Suprapubic skin (tissue), 4 donors: ENCODE results near the gene EPS15. TPM values are rescaled to one million over a fixed set of nuclear protein-coding genes. Genes with fewer than 3 reads are reported as not detected.

Source experiments
- DNase-seq, 2 donors: peaks; one replicate each; pipeline ENCODE4 v3.0.0-alpha.2; 2019; ENCODE audit warnings: low spot score in 2 of 2
- H3K27ac ChIP-seq: fragments of 200-600 bp; sonication (generic); one replicate; pipeline ENCODE4 v1.5.1; 2019
- H3K27me3 ChIP-seq: fragments of 200-600 bp; sonication (generic); one replicate; pipeline ENCODE4 v1.5.1; 2019
- H3K36me3 ChIP-seq: fragments of 200-600 bp; sonication (generic); one replicate; pipeline ENCODE4 v1.5.1; 2019
- H3K4me1 ChIP-seq: fragments of 200-600 bp; sonication (generic); one replicate; pipeline ENCODE4 v1.5.1; 2019
- H3K4me3 ChIP-seq: fragments of 200-600 bp; sonication (generic); one replicate; pipeline ENCODE4 v1.5.1; 2019; ENCODE audit warnings: mild to moderate bottlenecking
- H3K9me3 ChIP-seq: fragments of 200-600 bp; sonication (generic); one replicate; pipeline ENCODE4 v1.5.1; 2019
- EP300 ChIP-seq: sonication (generic); formaldehyde crosslinking; IDR thresholded peaks from one replicate; pipeline ENCODE4 v1.6.1; 2017; ENCODE audit warnings: antibody characterized with exemption
- POLR2A ChIP-seq, 2 donors: fragments of 450-650 bp; IDR thresholded peaks; one replicate each; pipeline ENCODE4 v1.6.1; 2017; ENCODE audit warnings: antibody characterized with exemption in 2 of 2, mild to moderate bottlenecking in 2 of 2, moderate library complexity in 2 of 2
- POLR2AphosphoS5 ChIP-seq, 3 donors: sonication (generic); formaldehyde crosslinking; IDR thresholded peaks; one replicate each; pipeline ENCODE4 v1.6.1; 2017; ENCODE audit warnings: antibody characterized with exemption in 3 of 3
- WGBS: methylation state at CpG from one replicate; pipeline ENCODE4 v1.1.5; 2018; 5-methylcytosine and 5-hydroxymethylcytosine counted together
- total RNA-seq, 4 donors: library from RNA; depleted of rRNA; stranded (reverse); fragments of >200 nt; gene quantifications; one replicate each; pipeline ENCODE4 v1.1.0, GENCODE V29; 2016
- TF ChIP-seq, protein P1 (sequence below), 2 donors: fragments of 200-600 bp in 1 of 2; fragments of 450-650 bp in 1 of 2; sonication (generic) in 1 of 2; IDR thresholded peaks; one replicate each; pipeline ENCODE4 v1.5.1; 2016 to 2019; ENCODE audit warnings: antibody characterized with exemption in 2 of 2, mild to moderate bottlenecking in 1 of 2, moderate library complexity in 1 of 2

EPS15 gene
- total RNA-seq, 4 donors from 2014 or later = 57.1 to 127 (median 81.5) TPM

DNA sequence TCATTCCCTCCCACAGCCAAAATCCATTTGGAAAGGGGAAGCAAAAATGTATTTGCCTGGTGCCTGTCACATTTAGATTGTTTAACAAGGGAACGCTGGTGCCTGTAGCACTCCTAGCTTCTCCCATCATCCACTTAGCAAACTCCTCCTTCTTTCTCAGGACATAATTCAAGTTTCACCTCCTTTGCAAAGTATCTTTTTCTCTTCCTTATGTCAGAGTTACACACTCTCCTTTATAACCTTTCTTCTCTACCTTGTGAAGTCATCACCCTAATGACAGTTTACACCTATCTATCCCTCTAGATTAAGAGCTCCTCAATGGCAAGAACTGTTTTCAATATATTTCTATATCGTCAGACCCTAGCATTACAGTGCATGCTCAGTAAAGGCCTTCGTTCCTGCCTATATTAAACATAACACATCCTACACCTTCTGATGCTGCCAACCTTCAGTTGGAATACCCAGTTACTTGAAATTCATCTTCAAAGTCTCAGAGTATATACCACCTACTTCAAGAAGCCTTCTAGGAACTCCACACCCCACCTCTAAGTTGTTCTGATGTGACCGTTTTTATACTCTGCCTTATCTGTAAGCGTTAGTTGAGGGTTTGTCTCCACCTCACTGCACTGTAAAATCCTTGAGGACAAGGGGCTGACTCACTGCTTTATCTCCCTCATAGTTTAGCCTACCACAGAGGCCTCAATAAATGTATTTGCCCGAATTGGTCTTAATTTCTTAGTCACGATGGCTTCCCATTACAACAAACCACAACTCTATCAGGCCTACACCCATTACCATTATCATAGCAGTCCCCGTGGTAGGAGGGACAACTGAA, 1.0 kb upstream of the EPS15 start:
- DNase-seq = no peak
- no peaks in the 10 kb centered on the region for H3K9me3 ChIP-seq
- WGBS = 85% methylated on average over 8 of the region's 8 CpGs

DNA sequence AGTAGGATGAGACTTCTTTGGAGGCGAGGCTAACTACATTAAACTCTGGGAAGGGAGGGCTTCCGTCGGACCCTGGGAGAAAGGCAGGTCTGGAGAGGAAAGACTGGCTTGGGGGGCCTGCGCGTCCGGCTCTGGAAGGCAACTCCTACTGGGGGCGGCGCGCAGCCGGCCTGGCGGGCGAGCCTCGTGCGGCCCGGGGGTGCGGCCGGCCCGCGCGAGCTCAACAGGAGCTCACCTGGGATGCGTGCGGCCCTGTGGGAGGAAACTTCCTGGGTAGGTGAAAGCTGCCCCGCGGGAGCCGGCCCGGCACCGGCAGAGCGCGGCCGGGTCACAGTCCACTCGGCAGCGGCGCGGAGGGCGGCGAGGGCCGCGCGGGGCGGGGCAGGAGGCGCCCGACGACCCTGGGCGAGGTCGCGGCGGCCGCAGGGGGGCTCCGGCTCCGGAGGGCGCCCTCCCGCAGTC, 449 bp downstream of the EPS15 start:
- peak overlapping the region; percentile 95 for H3K4me3 ChIP-seq
- H3K36me3 ChIP-seq = no peaks in the 10 kb centered on the region
- no peak for TF ChIP-seq EP300
- no peak for TF ChIP-seq POLR2AphosphoS5 (IDR thresholded peaks at IDR 0.05)
- TF ChIP-seq, protein P1, sequence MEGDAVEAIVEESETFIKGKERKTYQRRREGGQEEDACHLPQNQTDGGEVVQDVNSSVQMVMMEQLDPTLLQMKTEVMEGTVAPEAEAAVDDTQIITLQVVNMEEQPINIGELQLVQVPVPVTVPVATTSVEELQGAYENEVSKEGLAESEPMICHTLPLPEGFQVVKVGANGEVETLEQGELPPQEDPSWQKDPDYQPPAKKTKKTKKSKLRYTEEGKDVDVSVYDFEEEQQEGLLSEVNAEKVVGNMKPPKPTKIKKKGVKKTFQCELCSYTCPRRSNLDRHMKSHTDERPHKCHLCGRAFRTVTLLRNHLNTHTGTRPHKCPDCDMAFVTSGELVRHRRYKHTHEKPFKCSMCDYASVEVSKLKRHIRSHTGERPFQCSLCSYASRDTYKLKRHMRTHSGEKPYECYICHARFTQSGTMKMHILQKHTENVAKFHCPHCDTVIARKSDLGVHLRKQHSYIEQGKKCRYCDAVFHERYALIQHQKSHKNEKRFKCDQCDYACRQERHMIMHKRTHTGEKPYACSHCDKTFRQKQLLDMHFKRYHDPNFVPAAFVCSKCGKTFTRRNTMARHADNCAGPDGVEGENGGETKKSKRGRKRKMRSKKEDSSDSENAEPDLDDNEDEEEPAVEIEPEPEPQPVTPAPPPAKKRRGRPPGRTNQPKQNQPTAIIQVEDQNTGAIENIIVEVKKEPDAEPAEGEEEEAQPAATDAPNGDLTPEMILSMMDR (IDR thresholded peaks at IDR 0.05) = no peak
- TF ChIP-seq POLR2A (IDR thresholded peaks at IDR 0.05) = no peak
- H3K27ac ChIP-seq = peak overlapping the region; percentile 97
- DNase-seq = peak; percentile 71 to 85
- H3K27me3 ChIP-seq = no peaks in the 10 kb centered on the region
- no peaks in the 10 kb centered on the region for H3K9me3 ChIP-seq
- peaks cover 53% of the 10 kb centered on the region for H3K4me1 ChIP-seq
- WGBS = under 1% methylated on average over 16 of the region's 52 CpGs

More for the DNA sequence above, 1.0 kb upstream of the EPS15 start:
- Histone ChIP-seq H3K27ac (no peak overlapping the region), H3K4me1 (peaks cover 39% of the 10 kb centered on the region), H3K36me3 (no peaks in the 10 kb centered on the region), H3K27me3 (no peaks in the 10 kb centered on the region), H3K4me3 (no peak overlapping the region)
- TF ChIP-seq POLR2A (IDR thresholded peaks at IDR 0.05) (no peak), EP300 (no peak), POLR2AphosphoS5 (IDR thresholded peaks at IDR 0.05) (no peak)
- TF ChIP-seq, protein P1 (IDR thresholded peaks at IDR 0.05) = no peak

DNA sequence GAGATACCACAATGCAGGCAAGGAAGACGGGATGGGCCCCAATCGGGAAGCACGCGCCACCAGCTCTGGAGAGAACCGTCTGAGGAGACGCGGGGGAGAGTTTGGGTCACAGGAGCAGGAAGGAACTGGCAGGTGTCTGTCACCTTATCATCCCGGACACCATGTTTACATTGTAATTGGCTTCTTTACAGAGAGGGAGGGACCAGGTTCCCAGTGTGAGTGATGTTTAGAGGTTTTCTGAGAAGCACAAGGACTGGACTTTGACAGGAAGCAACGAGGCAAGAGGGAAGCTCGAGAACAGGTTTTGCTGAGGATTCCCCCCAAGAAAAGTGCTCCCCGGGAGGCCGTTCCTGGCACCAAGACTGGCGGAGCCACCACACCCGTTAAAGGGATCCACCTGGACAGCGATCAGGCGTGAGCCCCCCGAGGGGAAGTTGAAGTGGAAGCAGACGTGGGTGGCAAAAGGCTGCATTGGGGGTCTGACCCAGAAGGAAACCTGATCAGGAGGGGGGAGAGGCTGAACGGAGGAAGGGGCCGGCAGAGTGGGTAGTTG, 957 bp downstream of the EPS15 start:
- no peaks in the 10 kb centered on the region for H3K9me3 ChIP-seq
- no peaks in the 10 kb centered on the region for H3K36me3 ChIP-seq
- under 1% methylated on average over 20 of the region's 20 CpGs for WGBS
- peaks cover 58% of the 10 kb centered on the region for H3K4me1 ChIP-seq
- DNase-seq = peak; percentile 69 to 82
- H3K27me3 ChIP-seq = no peaks in the 10 kb centered on the region
- TF ChIP-seq POLR2AphosphoS5 (IDR thresholded peaks at IDR 0.05) (no peak), POLR2A (IDR thresholded peaks at IDR 0.05) (no peak), EP300 (no peak)
- TF ChIP-seq, protein P1 (IDR thresholded peaks at IDR 0.05) = no peak
- peak overlapping the region; percentile 97 for H3K27ac ChIP-seq
- H3K4me3 ChIP-seq = peak overlapping the region; percentile 95

DNA sequence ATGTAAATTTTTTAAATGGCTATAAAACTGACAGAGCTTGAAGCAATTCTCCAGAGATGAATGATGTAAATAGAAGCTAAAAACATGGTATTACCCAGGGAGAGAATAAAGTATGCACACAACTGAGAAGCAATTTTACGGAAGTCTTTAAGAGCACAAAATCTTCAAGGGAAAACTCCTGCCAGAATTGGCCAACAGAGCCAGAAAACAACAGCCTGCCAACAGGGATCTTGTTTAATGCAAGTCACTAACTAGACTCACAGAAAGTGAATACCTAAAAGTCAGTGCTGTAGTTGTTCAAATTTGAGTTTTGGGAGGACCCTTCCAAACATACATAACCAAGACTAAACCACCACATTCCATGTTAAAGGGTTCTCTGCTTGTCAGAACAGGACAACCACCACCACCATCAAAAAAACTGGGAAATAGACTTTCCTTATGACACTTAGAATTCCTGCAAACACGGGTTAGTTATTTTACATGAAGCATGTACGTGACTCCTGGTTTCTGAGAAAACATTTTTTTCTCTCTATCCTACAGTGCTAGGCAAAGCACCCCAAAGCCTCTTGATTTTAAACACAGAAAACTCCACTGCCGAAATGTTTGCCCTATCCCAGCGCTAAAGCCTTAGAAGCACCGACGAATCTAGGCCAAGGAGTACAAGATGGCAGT, 1.6 kb downstream of the EPS15 start:
- peak overlapping the region; percentile 95 for H3K4me3 ChIP-seq
- H3K27me3 ChIP-seq = no peaks in the 10 kb centered on the region
- H3K4me1 ChIP-seq = peaks cover 64% of the 10 kb centered on the region
- H3K36me3 ChIP-seq = no peaks in the 10 kb centered on the region
- no peaks in the 10 kb centered on the region for H3K9me3 ChIP-seq
- no peak for DNase-seq
- WGBS = 0% methylated on average over 7 of the region's 7 CpGs
- TF ChIP-seq POLR2A (IDR thresholded peaks at IDR 0.05) (no peak), POLR2AphosphoS5 (IDR thresholded peaks at IDR 0.05) (no peak), EP300 (no peak)
- TF ChIP-seq, protein P1 (IDR thresholded peaks at IDR 0.05) = no peak
- H3K27ac ChIP-seq = peak overlapping the region; percentile 97
